Measurements from ENCODE around the gene AP1S3. TPM values are rescaled to one million over a fixed set of nuclear protein-coding genes. Genes with fewer than 3 reads are reported as not detected.

The AP1S3 gene
- total RNA-seq, 1 experiment from 2014 or later, result 17.4 TPM

- Mint-ChIP-seq H3K4me3 (no peak overlapping the region), H3K27me3 (ENCODE audit: low read depth) (no peaks in the 10 kb centered on the region), H3K4me1 (peaks cover 15% of the 10 kb centered on the region), H3K9me3 (no peaks in the 10 kb centered on the region), H3K27ac (no peak overlapping the region), H3K36me3 (peaks cover 4% of the 10 kb centered on the region; the same call in 1 of the 2 replicates)
- DNase-seq (ENCODE audit: low spot score) (no peak), ATAC-seq (no peak)
- CTCF ChIA-PET, result no interaction called here
- TF ChIP-seq ATF2 (CRISPR knock-in tag; IDR thresholded peaks at IDR 0.05; ENCODE audit: borderline replicate concordance, low read depth) (no peak), ZSCAN18 (CRISPR knock-in tag; IDR thresholded peaks at IDR 0.05) (no peak), PREB (CRISPR knock-in tag; IDR thresholded peaks at IDR 0.05; ENCODE audit: borderline replicate concordance) (no peak), ZNF263 (CRISPR knock-in tag; IDR thresholded peaks at IDR 0.05; ENCODE audit: low read depth) (no peak), ZBTB43 (CRISPR knock-in tag; IDR thresholded peaks at IDR 0.05) (no peak), ZNF219 (CRISPR knock-in tag; IDR thresholded peaks at IDR 0.05; ENCODE audit: borderline replicate concordance) (no peak), NR3C1 (CRISPR knock-in tag; conservative IDR thresholded peaks at IDR 0.05; ENCODE audit: low read depth) (no peak), ERG (CRISPR knock-in tag; IDR thresholded peaks at IDR 0.05) (no peak), CREB1 (CRISPR knock-in tag; IDR thresholded peaks at IDR 0.05) (no peak), ZNF512 (CRISPR knock-in tag; IDR thresholded peaks at IDR 0.05; ENCODE audit: borderline replicate concordance) (no peak), CTCF (IDR thresholded peaks at IDR 0.05) (no peak), TCF7 (CRISPR knock-in tag; IDR thresholded peaks at IDR 0.05; ENCODE audit: low read depth) (no peak), E2F4 (CRISPR knock-in tag; IDR thresholded peaks at IDR 0.05; ENCODE audit: borderline replicate concordance, low read depth) (no peak), ZNF416 (CRISPR knock-in tag; IDR thresholded peaks at IDR 0.05) (no peak), E2F5 (CRISPR knock-in tag; IDR thresholded peaks at IDR 0.05) (no peak), NR1H2 (CRISPR knock-in tag; IDR thresholded peaks at IDR 0.05) (no peak), PRRX2 (CRISPR knock-in tag; IDR thresholded peaks at IDR 0.05) (no peak), ATF1 (CRISPR knock-in tag; IDR thresholded peaks at IDR 0.05) (no peak), ZBTB21 (CRISPR knock-in tag; IDR thresholded peaks at IDR 0.05; ENCODE audit: borderline replicate concordance) (no peak), IRF1 (CRISPR knock-in tag; IDR thresholded peaks at IDR 0.05) (no peak)
- POLR2A ChIA-PET, result no interaction called here
Measured at GRCh38 chr2:223781560-223781959, 55.8 kb downstream of the AP1S3 start.
